Neural progenitor cell (in vitro differentiated cells): ENCODE results near the gene RASSF3. TPM values are rescaled to one million over a fixed set of nuclear protein-coding genes. Genes with fewer than 3 reads are reported as not detected.

Experiments used
- DNase-seq: peaks from one replicate; pipeline ENCODE4 v3.0.0-alpha.2; 2016; ENCODE audit warnings: low spot score
- H2AFZ ChIP-seq: fragments of 200-600 bp; sonication (generic); replicated peaks from 2 replicates; pipeline ENCODE4 v1.6.1; 2016; ENCODE audit warnings: antibody characterized with exemption
- H3F3A ChIP-seq: fragments of 200-600 bp; sonication (generic); 2 replicates; pipeline ENCODE4 v1.6.1; 2016; ENCODE audit warnings: antibody characterized with exemption, low read depth
- H3K27ac ChIP-seq: fragments of 200-600 bp; sonication (generic); 2 replicates; pipeline ENCODE4 v1.5.1; 2016; ENCODE audit warnings: mild to moderate bottlenecking
- H3K27me3 ChIP-seq: fragments of 200-600 bp; sonication (generic); 2 replicates; pipeline ENCODE4 v1.6.1; 2016; ENCODE audit warnings: mild to moderate bottlenecking, moderate library complexity
- H3K36me3 ChIP-seq: fragments of 200-600 bp; sonication (generic); 2 replicates; pipeline ENCODE4 v1.5.1; 2016
- H3K4me1 ChIP-seq: fragments of 200-600 bp; sonication (generic); 2 replicates; pipeline ENCODE4 v1.6.1; 2016; ENCODE audit warnings: mixed run types
- H3K4me2 ChIP-seq: fragments of 200-600 bp; sonication (generic); 2 replicates; pipeline ENCODE4 v1.6.1; 2016
- H3K4me3 ChIP-seq: fragments of 200-600 bp; sonication (generic); 2 replicates; pipeline ENCODE4 v1.5.1; 2016
- H3K79me2 ChIP-seq: fragments of 200-600 bp; sonication (generic); 2 replicates; pipeline ENCODE4 v1.6.1; 2016; ENCODE audit warnings: low read depth
- H3K9ac ChIP-seq: fragments of 200-600 bp; sonication (generic); 2 replicates; pipeline ENCODE4 v1.6.1; 2016
- H3K9me3 ChIP-seq: fragments of 200-600 bp; sonication (generic); 2 replicates; pipeline ENCODE4 v1.5.1; 2016; ENCODE audit warnings: low read depth
- H4K20me1 ChIP-seq: fragments of 200-600 bp; sonication (generic); 2 replicates; pipeline ENCODE4 v1.6.1; 2016; ENCODE audit warnings: low read depth
- H3K27ac Mint-ChIP-seq: 3 replicates; pipeline ENCODE4 v1.8.0; 2021; ENCODE audit warnings: mixed read lengths
- H3K27me3 Mint-ChIP-seq: 2 replicates; pipeline ENCODE4 v1.8.0; 2022; ENCODE audit warnings: low read depth, mild to moderate bottlenecking, inconsistent platforms, moderate library complexity, mixed read lengths; ENCODE audit not compliant: insufficient read depth
- H3K36me3 Mint-ChIP-seq: 3 replicates; pipeline ENCODE4 v1.8.0; 2021; ENCODE audit warnings: mixed read lengths
- H3K4me1 Mint-ChIP-seq: 3 replicates; pipeline ENCODE4 v1.8.0; 2021; ENCODE audit warnings: mixed read lengths
- H3K4me3 Mint-ChIP-seq: 3 replicates; pipeline ENCODE4 v1.8.0; 2021; ENCODE audit warnings: mild to moderate bottlenecking, moderate library complexity, mixed read lengths
- H3K9me3 Mint-ChIP-seq: 3 replicates; pipeline ENCODE4 v1.8.0; 2020; ENCODE audit warnings: mixed read lengths
- EZH2 ChIP-seq: fragments of 200-600 bp; sonication (generic); IDR thresholded peaks from 2 replicates; pipeline ENCODE4 v1.6.1; 2017; ENCODE audit warnings: antibody characterized with exemption, mild to moderate bottlenecking, moderate library complexity
- EZH2phosphoT487 ChIP-seq: fragments of 200-600 bp; sonication (generic); IDR thresholded peaks from 2 replicates; pipeline ENCODE4 v1.6.1; 2017; ENCODE audit warnings: antibody characterized with exemption
- total RNA-seq: library from RNA; depleted of rRNA; stranded (reverse); fragments of >200 nt; gene quantifications from 2 replicates; pipeline ENCODE4 v1.2.3, GENCODE V29; 2015; ENCODE audit warnings: low replicate concordance
- TF ChIP-seq, protein P1 (sequence below): fragments of 200-600 bp; sonication (generic); IDR thresholded peaks from 2 replicates; pipeline ENCODE4 v1.5.1; 2017; ENCODE audit warnings: antibody characterized with exemption, mild to moderate bottlenecking

The RASSF3 gene
- total RNA-seq, 1 donor from 2014 or later, result 14.5 TPM

DNA sequence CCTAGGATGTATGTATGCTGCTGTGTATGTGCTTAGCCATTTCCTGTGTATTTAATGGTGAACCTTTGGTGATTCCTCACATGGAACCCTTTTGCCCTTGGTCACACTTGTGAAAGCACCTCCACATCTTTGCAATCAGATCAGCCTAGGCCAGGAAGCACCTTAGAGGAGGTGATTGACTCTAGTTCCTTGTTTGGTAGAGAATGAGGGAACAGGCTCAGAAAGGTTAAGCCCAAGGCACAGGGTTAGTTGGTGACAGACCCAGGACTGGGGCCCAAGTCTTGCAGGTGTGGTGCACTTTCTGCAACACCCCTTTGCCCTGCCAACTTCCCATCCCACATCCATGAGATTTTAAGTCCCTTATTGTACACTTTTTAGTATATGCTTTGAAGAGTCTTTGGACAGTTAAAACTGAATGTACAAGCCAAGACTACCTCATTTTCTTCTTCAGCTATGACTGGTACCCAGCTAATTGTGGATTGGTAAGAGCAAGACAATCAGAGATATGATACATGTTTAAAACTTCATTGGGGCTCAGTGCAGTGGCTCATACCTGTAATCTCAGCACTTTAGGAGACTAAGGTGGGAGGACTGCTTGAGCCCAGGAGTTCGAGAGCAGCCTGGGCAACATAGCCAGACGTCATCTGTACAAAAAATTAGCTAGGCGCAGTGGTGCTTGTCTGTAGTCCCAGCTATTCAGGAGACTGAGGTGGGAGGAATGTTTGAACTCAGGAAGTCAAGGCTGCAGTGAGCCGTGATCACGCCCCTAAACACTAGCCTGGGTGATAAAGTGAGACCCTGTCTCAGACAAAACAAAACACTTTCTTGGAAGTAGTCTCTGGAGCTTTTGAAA lies 71.1 kb downstream of the RASSF3 start:
- no peak overlapping the region for H3K4me3 Mint-ChIP-seq
- TF ChIP-seq, protein P1, sequence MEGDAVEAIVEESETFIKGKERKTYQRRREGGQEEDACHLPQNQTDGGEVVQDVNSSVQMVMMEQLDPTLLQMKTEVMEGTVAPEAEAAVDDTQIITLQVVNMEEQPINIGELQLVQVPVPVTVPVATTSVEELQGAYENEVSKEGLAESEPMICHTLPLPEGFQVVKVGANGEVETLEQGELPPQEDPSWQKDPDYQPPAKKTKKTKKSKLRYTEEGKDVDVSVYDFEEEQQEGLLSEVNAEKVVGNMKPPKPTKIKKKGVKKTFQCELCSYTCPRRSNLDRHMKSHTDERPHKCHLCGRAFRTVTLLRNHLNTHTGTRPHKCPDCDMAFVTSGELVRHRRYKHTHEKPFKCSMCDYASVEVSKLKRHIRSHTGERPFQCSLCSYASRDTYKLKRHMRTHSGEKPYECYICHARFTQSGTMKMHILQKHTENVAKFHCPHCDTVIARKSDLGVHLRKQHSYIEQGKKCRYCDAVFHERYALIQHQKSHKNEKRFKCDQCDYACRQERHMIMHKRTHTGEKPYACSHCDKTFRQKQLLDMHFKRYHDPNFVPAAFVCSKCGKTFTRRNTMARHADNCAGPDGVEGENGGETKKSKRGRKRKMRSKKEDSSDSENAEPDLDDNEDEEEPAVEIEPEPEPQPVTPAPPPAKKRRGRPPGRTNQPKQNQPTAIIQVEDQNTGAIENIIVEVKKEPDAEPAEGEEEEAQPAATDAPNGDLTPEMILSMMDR, result no peak
- TF ChIP-seq EZH2 (no peak), EZH2phosphoT487 (no peak)
- H3K79me2 ChIP-seq, result peaks cover 13% of the 10 kb centered on the region

DNA sequence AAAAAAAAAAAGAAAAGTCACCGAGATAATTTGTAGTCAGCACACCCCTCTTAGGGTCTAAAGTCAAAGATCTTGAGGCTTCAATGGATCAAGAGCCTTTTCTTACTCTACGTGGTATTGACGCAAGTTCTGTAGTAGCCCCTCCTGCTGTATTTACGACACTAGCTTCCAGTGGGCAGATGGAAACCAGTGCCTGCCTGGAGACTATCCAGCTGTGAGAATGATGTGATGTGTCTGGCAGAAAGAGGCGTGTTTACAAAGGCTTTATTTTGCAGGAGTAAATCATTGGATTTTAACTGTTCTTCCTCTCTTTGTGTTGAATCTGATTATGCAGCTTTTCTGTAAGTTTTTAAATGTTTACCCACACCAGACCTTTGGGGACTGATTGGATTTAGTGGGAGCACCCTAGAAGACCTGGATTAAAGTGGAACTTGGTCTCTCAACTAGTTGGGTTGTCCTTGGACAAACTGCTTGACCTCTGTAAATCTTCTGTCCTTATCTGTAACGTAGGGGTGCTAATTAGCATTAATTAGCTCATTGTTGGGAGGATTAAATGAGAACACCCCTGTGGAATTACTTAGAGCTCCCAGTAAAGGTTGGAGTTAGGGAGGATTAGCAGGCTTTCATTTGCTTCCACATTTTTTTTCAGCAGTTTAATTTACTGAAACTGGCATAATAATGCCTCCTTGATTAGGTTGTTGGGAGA lies 72.4 kb downstream of the RASSF3 start:
- Mint-ChIP-seq H3K36me3 (peaks cover 12% of the 10 kb centered on the region), H3K27me3 (peaks cover 2% of the 10 kb centered on the region), H3K27ac (peak overlapping the region; percentile 19), H3K4me3 (no peak overlapping the region), H3K9me3 (no peaks in the 10 kb centered on the region), H3K4me1 (peaks cover 25% of the 10 kb centered on the region)
- Histone ChIP-seq H3K79me2 (peaks cover 13% of the 10 kb centered on the region), H3K36me3 (no peaks in the 10 kb centered on the region), H3K9ac (no peak overlapping the region), H3K4me3 (no peak overlapping the region), H3K4me1 (peaks cover 18% of the 10 kb centered on the region), H3K9me3 (no peaks in the 10 kb centered on the region), H4K20me1 (peaks cover 51% of the 10 kb centered on the region), H3K27me3 (no peaks in the 10 kb centered on the region), H3K4me2 (peak overlapping the region; percentile 58), H3F3A (peaks cover 23% of the 10 kb centered on the region), H3K27ac (no peak overlapping the region), H2AFZ (no peak overlapping the region)
- peak; percentile 73 for DNase-seq
- TF ChIP-seq EZH2phosphoT487 (peak; percentile 66), EZH2 (no peak)
- TF ChIP-seq, protein P1, result no peak

More for the DNA sequence above, 71.1 kb downstream of the RASSF3 start:
- Mint-ChIP-seq H3K4me1 (peaks cover 22% of the 10 kb centered on the region), H3K27me3 (peaks cover 5% of the 10 kb centered on the region), H3K36me3 (peaks cover 8% of the 10 kb centered on the region), H3K27ac (peak overlapping the region; percentile 13), H3K9me3 (no peaks in the 10 kb centered on the region)
- Histone ChIP-seq H3K4me1 (peaks cover 16% of the 10 kb centered on the region), H3K27me3 (no peaks in the 10 kb centered on the region), H3K27ac (no peak overlapping the region), H3K9me3 (no peaks in the 10 kb centered on the region), H4K20me1 (peaks cover 51% of the 10 kb centered on the region), H2AFZ (no peak overlapping the region), H3K36me3 (no peaks in the 10 kb centered on the region), H3K4me3 (no peak overlapping the region), H3F3A (peaks cover 23% of the 10 kb centered on the region), H3K9ac (no peak overlapping the region), H3K4me2 (no peak overlapping the region)
- DNase-seq, result no peak

DNA sequence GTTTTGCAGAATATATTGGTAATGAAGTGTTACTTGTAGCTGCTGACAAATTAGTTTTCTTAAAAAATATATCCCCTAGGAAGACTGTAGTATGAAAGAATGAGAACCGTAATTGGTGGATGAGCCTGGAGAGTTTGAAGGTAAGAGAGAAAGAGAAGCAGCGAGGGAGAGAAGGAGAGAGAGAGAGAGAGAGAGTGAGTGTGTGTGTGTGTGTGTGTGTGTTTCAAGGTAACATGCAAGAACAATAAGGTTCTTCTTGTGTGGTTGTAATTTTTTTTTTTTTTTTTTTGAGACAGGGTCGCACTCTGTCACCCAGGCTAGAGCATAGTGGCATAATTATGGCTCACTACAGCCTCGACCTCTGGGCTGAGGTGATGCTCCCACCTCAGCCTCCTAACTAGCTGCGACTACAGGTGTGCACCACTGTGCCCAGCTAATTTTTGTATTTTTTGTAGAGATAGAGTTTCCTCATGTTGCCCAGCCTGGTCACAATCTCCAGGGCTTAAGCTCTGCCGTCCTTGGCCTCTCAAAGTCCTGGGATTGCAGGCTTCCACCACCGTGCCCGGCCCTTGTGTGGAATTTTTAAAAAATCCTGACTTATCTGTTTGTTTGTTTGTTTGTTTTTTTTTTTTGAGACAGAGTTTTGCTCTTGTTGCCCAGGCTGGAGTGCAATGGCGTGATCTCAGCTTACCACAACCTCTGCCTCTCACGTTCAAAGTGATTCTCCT lies 73.7 kb downstream of the RASSF3 start:
- no peak overlapping the region for H3K4me3 ChIP-seq
- H3K4me3 Mint-ChIP-seq, result no peak overlapping the region

More for the DNA sequence above, 73.7 kb downstream of the RASSF3 start:
- Histone ChIP-seq H3F3A (peaks cover 23% of the 10 kb centered on the region), H3K4me2 (no peak overlapping the region), H3K79me2 (peaks cover 6% of the 10 kb centered on the region), H3K9ac (no peak overlapping the region), H3K27ac (no peak overlapping the region), H3K9me3 (no peaks in the 10 kb centered on the region), H3K27me3 (no peaks in the 10 kb centered on the region), H4K20me1 (peaks cover 41% of the 10 kb centered on the region), H3K36me3 (no peaks in the 10 kb centered on the region), H3K4me1 (peaks cover 23% of the 10 kb centered on the region), H2AFZ (no peak overlapping the region)
- Mint-ChIP-seq H3K36me3 (peaks cover 21% of the 10 kb centered on the region), H3K4me1 (peaks cover 37% of the 10 kb centered on the region), H3K9me3 (no peaks in the 10 kb centered on the region), H3K27me3 (peaks cover 2% of the 10 kb centered on the region), H3K27ac (no peak overlapping the region)
- no peak for DNase-seq
- TF ChIP-seq EZH2phosphoT487 (no peak), EZH2 (no peak)
- TF ChIP-seq, protein P1, result no peak
